ENCODE results near the gene ASIC4.

ASIC4 gene

DNA sequence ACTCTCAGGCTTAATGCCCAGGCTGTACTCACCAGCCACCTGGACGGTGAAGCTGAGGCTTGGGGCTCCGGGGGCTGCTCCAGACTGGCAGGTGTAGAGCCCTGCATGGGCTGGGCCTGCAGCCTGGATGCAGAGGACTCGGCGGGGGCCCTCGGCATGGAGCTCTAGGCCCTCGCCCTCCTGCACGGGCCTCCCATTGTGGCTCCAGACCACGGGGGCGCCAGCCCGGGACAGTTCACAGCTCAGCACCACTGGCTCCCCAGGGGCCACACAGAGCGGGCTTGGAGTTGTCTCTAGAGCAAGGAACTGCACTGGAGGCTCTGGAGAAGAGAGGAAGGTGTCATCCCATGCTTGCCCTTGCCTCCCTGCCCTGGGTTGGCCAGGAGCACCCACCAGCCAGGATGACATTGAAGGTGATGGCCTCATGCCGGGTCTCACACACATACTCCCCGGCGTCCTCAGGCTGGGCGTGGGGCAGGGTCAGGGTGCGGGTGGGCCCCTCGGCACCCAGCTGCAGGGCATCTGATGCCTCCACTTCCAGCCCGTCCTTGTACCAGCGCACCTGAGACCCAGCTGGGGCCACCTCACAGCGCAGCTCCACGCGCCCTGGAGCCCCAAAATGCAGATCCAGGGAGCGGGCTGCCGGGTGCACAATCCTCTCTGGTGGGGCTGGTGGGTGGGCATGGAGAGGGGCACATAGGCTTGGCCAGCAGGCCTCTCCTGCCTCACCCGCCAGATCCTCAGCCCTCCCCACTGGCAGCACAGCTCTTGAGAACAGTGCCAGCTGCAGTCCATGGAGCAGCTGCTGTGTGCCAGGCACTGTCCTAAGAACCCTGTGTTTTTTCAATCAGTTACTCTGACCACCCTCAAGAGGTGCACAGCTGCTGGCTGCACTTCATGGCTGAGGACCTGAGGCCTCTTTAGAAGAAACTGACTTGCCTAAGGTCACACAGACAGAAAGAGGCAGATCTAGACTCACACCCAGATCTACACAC, 43.8 kb downstream of the ASIC4 start:
- Mint-ChIP-seq H3K36me3 (ENCODE audit: low read depth) (peaks cover 43% of the 10 kb centered on the region), H3K4me1 (peaks cover 25% of the 10 kb centered on the region), H3K27me3 (ENCODE audit: low read depth, poor library complexity) (peaks cover 9% of the 10 kb centered on the region), H3K9me3 (no peaks in the 10 kb centered on the region), H3K4me3 (no peak overlapping the region), H3K27ac (no peak overlapping the region)
- TF ChIP-seq, protein P1, sequence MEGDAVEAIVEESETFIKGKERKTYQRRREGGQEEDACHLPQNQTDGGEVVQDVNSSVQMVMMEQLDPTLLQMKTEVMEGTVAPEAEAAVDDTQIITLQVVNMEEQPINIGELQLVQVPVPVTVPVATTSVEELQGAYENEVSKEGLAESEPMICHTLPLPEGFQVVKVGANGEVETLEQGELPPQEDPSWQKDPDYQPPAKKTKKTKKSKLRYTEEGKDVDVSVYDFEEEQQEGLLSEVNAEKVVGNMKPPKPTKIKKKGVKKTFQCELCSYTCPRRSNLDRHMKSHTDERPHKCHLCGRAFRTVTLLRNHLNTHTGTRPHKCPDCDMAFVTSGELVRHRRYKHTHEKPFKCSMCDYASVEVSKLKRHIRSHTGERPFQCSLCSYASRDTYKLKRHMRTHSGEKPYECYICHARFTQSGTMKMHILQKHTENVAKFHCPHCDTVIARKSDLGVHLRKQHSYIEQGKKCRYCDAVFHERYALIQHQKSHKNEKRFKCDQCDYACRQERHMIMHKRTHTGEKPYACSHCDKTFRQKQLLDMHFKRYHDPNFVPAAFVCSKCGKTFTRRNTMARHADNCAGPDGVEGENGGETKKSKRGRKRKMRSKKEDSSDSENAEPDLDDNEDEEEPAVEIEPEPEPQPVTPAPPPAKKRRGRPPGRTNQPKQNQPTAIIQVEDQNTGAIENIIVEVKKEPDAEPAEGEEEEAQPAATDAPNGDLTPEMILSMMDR (IDR thresholded peaks at IDR 0.05) = no peak
- DNase-seq = no peak

DNA sequence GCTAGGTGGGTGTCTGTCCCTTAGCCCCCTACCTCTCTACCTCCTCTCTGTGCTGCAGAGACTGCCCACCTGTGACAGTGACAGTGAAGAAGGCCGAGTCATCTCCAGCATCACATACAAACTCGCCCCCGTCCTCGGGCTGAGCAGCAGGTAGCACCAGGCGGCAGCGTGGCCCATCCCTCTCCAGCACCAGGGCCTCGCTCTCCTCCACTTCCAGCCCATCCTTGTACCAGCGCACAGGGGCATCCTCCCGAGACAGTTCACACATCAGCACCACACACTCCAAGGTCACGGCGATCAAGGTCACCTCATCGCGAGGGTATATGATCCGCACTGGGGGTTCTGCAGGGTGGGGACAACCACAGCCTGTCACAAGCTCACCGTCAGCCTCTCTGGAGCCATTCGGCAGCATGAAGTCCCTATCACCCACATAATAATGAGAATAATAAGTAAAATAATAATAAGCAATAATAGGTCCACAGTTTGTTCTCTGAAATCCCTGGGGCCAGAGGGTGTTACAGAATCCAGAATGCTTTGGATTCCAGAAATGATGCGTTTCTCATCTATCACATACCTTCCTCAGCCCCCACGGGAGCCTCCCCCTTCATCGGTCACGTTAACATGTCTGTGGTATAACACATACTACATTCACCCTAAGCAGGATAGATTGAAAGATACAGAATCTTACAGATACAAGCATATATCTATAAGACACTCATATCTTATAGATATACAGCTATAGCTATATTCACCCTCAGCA, 45.1 kb downstream of the ASIC4 start:
- TF ChIP-seq, protein P1 (IDR thresholded peaks at IDR 0.05) = no peak
- Mint-ChIP-seq H3K27me3 (ENCODE audit: low read depth, poor library complexity) (peaks cover 3% of the 10 kb centered on the region), H3K9me3 (no peaks in the 10 kb centered on the region), H3K4me1 (peaks cover 29% of the 10 kb centered on the region), H3K27ac (no peak overlapping the region), H3K4me3 (no peak overlapping the region), H3K36me3 (ENCODE audit: low read depth) (peaks cover 50% of the 10 kb centered on the region)
- no peak for DNase-seq

DNA sequence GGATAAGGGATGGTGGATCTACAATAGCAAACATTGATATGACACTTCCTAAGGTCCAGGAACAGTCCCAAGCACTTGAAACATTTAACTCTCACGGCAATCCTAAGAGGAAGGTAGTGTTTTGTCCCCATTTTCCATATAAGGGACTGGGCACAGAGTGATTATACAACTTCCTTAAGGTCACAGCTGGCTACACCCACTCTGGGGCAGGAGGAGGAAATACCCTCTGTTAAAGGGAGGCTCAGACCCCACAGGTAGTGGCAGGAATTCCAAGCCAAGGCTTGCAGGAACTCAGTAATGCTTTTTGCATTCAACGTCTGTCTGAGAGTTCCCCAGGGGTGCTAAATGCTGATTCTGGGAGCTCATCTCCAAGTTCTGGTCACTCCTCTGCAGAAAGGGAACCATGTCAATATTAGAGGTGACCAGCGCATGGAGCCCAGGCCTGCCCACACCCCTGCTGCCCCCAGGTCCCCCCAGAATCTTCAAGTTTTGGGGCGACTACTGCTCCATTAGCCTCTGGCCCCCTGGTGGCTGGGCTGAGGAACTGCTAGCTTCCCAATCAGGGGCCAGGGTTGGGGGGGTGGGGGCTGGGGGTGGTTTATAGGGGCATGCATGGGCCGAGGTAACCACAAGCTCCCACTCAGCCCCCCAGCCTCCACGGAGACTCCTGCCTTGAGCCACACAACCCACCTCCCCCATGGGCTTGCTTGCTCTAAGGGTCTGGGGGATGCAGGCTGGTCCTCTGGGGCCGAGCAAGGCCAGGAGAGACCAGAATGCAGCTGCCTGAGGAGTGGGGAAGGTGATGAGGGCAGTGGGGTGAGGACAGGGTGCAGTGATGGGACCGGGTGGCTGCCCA, 46.0 kb downstream of the ASIC4 start:
- no peak for DNase-seq

DNA sequence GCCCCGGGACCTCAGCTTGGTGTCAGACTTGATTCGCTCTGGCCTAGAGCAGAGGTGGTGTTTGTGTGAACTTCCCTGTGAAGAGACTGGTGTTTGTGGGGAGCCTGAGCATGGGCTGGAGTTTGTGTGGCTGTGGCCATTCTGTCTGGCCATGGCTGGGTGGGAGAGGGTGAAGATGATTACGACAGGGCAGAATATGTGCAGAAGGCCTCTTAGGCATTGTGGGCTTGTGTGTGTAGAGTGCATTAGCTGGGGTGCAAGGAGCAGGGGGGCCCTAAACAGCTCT, 46.6 kb downstream of the ASIC4 start:
- no peak overlapping the region for H3K4me3 Mint-ChIP-seq
- DNase-seq = no peak
- peaks cover 3% of the 10 kb centered on the region for H3K27me3 Mint-ChIP-seq (ENCODE audit: low read depth, poor library complexity)
- H3K27ac Mint-ChIP-seq = peak overlapping the region; percentile 86
- TF ChIP-seq, protein P1 (IDR thresholded peaks at IDR 0.05) = no peak
- H3K4me1 Mint-ChIP-seq = peaks cover 29% of the 10 kb centered on the region
- H3K36me3 Mint-ChIP-seq (ENCODE audit: low read depth) = peaks cover 54% of the 10 kb centered on the region
- no peaks in the 10 kb centered on the region for H3K9me3 Mint-ChIP-seq

More for the DNA sequence above, 46.0 kb downstream of the ASIC4 start:
- TF ChIP-seq, protein P1 (IDR thresholded peaks at IDR 0.05) = peak; percentile 70
- Mint-ChIP-seq H3K4me1 (peaks cover 29% of the 10 kb centered on the region), H3K27me3 (ENCODE audit: low read depth, poor library complexity) (peaks cover 3% of the 10 kb centered on the region), H3K9me3 (no peaks in the 10 kb centered on the region), H3K36me3 (ENCODE audit: low read depth) (peaks cover 54% of the 10 kb centered on the region), H3K4me3 (no peak overlapping the region), H3K27ac (peak overlapping the region; percentile 86)

DNA sequence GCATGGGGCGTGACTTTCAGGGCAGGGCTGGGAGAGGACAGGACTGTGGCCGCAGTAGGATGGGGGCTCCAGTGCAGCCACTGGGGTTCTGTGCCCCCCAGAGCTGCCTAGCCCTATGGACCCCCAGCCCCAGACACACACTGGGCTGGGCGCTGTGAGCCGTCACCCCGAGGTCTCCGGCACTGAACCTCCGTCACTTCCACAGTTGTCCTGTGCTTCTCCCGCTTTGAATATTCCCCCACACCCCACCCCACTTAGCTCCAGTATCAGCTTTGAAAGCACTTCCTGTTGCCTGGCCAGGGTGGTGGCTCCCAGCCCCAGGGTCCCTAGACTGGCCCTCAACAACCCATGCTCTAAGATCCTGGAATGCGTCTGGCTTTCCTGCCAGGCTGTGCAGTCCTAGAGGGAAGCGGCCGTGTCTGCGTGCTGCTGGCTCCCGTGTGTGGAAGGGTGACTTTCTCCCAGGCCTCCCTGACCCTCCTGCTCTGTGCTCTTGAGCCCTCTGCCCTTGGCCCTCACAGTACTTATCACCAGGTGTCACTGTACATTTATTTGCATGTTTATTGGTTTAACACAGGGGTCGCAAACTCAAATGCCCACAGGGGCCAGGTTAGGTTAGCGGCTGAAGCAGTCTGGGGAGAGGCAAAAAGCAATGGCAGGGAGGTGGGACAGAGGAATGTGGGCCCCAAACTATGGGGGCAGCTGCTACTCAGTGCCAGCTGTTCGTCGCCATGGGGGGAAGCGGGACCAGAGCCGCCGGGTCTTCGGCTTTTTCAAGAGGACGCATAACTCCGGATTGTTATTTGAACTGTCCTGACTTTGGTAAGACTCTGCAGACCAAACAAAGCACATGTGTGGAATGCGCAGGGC, 47.1 kb downstream of the ASIC4 start:
- DNase-seq = no peak
- Mint-ChIP-seq H3K4me1 (peaks cover 29% of the 10 kb centered on the region), H3K4me3 (no peak overlapping the region), H3K27me3 (ENCODE audit: low read depth, poor library complexity) (peaks cover 3% of the 10 kb centered on the region), H3K9me3 (no peaks in the 10 kb centered on the region), H3K36me3 (ENCODE audit: low read depth) (peaks cover 59% of the 10 kb centered on the region), H3K27ac (peak overlapping the region; percentile 96)
- TF ChIP-seq, protein P1 (IDR thresholded peaks at IDR 0.05) = no peak
